ENCODE results near the gene TNFAIP6.
"Not testable (repeated sequence)": the region's sequence is repeated elsewhere in the genome, so short reads cannot be mapped to it uniquely, and the experiment has no call there.

TNFAIP6 gene

DNA sequence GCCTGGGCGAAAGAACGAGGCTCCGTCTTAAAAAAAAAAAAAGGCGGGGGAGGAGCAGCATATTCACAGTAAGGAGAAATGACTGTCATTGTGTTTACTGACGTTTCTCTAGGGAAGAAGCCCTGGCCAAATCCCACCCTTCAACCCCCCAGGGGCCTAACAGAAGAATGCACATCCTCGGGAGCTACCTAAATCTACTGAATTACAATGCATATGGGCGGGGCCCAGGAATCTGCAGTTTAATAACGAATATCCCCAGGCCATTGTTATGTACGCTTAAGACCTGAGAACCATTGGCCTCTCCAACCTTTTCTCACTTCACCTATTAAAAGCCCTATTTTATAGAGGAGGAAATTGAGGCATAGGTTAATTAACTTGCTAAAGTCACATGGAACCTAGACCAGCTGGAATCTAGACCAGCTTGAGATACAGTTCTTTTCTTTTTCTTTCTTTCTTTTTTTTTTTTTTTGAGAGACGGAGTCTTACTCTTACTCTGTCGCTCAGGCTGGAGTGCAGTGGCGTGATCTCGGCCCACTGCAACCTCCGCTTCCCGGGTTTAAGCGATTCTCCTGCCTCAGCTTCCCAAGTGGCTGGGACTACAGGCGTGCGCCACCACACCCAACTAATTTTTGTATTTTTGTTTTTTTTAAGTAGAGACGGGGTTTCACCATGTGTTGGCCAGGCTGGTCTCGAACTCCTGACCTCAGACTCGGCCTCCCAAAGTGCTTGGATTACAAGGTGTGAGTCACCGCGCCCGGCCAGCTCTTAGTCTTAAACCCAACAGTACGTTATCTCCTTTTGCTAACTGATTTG lies 51.6 kb downstream of the TNFAIP6 start:
- peak overlapping the region; percentile 100 for H3K4me3 ChIP-seq (ENCODE audit: low read depth, low read length)
- no peak for DNase-seq (ENCODE audit: low read depth)

DNA sequence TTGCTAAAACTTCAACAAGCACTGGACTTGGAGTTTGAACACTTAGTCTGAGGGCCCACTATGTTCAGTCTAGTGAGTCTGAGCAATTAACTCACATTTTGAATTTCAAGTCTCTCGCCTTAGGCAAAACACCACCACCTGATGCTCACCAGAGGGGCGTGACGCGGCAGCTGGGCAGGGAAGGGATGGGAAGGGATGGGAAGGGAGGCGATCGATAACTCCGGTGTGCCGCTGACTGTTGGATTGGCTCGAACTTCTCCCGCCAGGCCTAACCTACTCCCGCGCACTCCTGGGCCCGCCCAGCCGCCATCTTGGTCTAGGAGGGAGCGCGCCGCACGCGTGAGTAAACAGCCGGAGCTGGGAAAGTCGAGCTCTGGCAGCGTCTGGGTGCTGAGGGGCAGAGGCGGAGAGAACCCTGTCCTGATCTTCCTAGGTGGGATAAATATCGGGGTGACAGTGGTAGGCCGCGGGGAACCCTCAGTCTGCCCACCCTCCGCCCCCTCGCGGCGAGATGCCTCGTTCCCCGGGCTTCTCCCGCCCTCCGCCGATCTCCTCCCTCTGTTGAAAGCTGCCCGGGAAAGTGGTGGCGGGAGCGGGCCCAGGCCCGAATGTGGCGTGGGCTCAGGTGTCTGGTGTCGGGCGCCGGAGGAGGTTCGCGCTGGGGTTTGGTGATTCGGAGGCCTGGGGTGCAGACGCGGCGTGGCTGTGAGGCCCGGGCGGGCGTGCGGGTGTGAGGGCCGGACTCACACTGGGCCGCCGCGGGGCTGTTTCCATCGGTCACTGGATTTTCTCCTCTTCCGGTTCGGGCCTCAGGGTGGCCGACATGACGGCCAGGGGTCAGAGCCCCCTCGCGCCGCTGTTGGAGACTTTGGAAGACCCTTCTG lies 52.5 kb downstream of the TNFAIP6 start, which contains the start of gene RIF1:
Gene RIF1 (plus strand): TSS at position 302 of the 884 bp plus-strand sequence. CDS start 522 bp downstream, at position 824.
- DNase-seq (ENCODE audit: low read depth), result peak; percentile 68
- H3K4me3 ChIP-seq (ENCODE audit: low read depth, low read length), result peak within 1 kb of the TSS; percentile 100

- H3K4me3 ChIP-seq (ENCODE audit: low read depth, low read length), result peak overlapping the region; percentile 100
- no peak for DNase-seq (ENCODE audit: low read depth)
Measured at GRCh38 chr2:151410485-151410834, 53.1 kb downstream of the TNFAIP6 start.

DNA sequence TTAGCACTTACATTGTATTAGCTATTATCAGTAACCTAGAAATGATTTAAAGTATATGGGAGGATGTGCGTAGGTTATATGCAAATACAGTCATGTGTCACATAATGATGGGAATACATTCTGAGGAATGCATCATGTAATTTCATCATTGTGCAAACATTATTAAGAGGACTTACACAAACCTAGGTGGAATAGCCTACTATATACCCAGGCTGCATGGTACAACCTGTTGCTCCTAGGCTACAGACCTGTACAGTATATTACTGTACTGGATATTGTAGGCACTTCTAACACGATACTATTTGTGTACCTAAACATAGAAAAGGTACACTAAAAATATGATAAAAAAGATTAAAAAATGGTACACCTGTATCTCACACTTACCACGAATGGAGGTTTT lies 60.3 kb downstream of the TNFAIP6 start:
- no peak overlapping the region for H3K4me3 ChIP-seq (ENCODE audit: low read depth, low read length)
- no peak for DNase-seq (ENCODE audit: low read depth)

- H3K4me3 ChIP-seq (ENCODE audit: low read depth, low read length); DNase-seq (ENCODE audit: low read depth): not testable (repeated sequence)
Measured at GRCh38 chr2:151421681-151422080, 64.3 kb downstream of the TNFAIP6 start.

DNA sequence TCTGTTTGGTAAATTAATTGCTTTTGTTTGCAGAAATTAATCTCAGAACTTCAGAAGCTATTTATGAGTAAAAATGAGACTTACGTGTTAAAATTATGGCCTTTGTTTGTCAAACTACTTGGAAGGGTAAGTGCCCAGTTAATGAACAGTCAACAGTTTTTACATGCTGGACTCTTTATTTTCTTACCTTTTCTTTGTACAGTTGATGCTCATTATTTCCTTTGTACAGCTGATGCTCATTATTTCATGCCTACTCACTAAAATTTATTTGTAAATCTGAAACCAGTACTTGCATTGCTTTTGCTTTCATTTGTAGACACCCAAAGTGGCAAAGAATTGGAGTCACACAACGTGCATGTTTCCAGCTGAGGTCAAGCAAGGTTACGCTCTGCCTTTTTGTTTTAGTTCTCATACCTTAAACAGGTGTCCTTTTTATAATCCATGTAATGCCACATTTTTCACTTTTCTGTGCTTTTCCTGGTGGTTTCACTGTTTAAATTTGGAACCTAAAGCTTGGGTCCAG lies 65.6 kb downstream of the TNFAIP6 start:
- no peak overlapping the region for H3K4me3 ChIP-seq (ENCODE audit: low read depth, low read length)
- no peak for DNase-seq (ENCODE audit: low read depth)

DNA sequence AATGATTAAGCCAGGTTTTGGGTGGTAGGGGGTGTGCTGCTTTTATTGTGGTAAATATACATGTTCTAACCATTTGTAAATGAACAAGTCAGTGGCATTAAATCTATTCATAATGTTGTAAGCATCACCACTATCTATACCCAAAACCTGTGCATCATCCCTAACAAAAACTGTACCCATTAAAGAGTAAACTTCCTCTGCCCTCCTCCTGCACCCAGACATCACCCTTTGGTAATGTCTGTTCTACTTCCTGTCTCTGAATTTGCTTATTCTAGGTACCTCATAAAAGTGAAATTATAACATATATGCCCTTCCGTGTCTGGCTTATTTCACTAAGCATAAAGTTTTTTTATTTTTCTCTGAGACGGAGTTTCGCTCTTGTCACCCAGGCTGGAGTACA lies 66.4 kb downstream of the TNFAIP6 start:
- DNase-seq (ENCODE audit: low read depth), result no peak

More for the DNA sequence above, 66.4 kb downstream of the TNFAIP6 start:
- H3K4me3 ChIP-seq (ENCODE audit: low read depth, low read length), result no peak overlapping the region
